Endothelial cell (in vitro differentiated cells): ENCODE data around the gene ADAT1. TPM values are rescaled to one million over a fixed set of nuclear protein-coding genes. Genes with fewer than 3 reads are reported as not detected.
"Not testable (repeated sequence)": the region's sequence is repeated elsewhere in the genome, so short reads cannot be mapped to it uniquely, and the experiment has no call there.

ENCODE experiments used
- DNase-seq: peaks from one replicate; pipeline ENCODE4 v3.0.0; 2021; ENCODE audit warnings: low spot score
- H3K27ac Mint-ChIP-seq: one replicate; pipeline ENCODE4 v1.8.0; 2021; ENCODE audit warnings: mixed read lengths, inconsistent platforms; ENCODE audit not compliant: unreplicated experiment
- H3K27me3 Mint-ChIP-seq: one replicate; pipeline ENCODE4 v1.8.0; 2021; ENCODE audit warnings: mild to moderate bottlenecking, moderate library complexity, mixed read lengths, inconsistent platforms; ENCODE audit not compliant: unreplicated experiment
- H3K36me3 Mint-ChIP-seq: one replicate; pipeline ENCODE4 v1.8.0; 2021; ENCODE audit warnings: mild to moderate bottlenecking, low read depth, mixed read lengths, inconsistent platforms; ENCODE audit not compliant: unreplicated experiment
- H3K4me1 Mint-ChIP-seq: one replicate; pipeline ENCODE4 v1.8.0; 2021; ENCODE audit warnings: mild to moderate bottlenecking, mixed read lengths, inconsistent platforms; ENCODE audit not compliant: unreplicated experiment
- H3K4me3 Mint-ChIP-seq: one replicate; pipeline ENCODE4 v1.8.0; 2021; ENCODE audit warnings: mild to moderate bottlenecking, mixed read lengths, inconsistent platforms; ENCODE audit not compliant: unreplicated experiment
- H3K9me3 Mint-ChIP-seq: one replicate; pipeline ENCODE4 v1.8.0; 2021; ENCODE audit warnings: mixed read lengths, inconsistent platforms; ENCODE audit not compliant: unreplicated experiment
- total RNA-seq: library from RNA; stranded (reverse); fragmentation: NEBNext Ultra II Directional; extraction: Animal tissue kit (Norgen Biotek cat#: 25700); gene quantifications from one replicate; pipeline ENCODE4 v1.2.1, GENCODE V29; 2021; ENCODE audit not compliant: unreplicated experiment
- TF ChIP-seq, protein P1 (sequence below): fragments of 200-600 bp; sonication (generic); IDR thresholded peaks from one replicate; pipeline ENCODE4 v1.5.0; 2021; ENCODE audit warnings: antibody characterized with exemption; ENCODE audit not compliant: unreplicated experiment

The ADAT1 gene
- total RNA-seq, 1 donor from 2014 or later = 137 TPM

DNA sequence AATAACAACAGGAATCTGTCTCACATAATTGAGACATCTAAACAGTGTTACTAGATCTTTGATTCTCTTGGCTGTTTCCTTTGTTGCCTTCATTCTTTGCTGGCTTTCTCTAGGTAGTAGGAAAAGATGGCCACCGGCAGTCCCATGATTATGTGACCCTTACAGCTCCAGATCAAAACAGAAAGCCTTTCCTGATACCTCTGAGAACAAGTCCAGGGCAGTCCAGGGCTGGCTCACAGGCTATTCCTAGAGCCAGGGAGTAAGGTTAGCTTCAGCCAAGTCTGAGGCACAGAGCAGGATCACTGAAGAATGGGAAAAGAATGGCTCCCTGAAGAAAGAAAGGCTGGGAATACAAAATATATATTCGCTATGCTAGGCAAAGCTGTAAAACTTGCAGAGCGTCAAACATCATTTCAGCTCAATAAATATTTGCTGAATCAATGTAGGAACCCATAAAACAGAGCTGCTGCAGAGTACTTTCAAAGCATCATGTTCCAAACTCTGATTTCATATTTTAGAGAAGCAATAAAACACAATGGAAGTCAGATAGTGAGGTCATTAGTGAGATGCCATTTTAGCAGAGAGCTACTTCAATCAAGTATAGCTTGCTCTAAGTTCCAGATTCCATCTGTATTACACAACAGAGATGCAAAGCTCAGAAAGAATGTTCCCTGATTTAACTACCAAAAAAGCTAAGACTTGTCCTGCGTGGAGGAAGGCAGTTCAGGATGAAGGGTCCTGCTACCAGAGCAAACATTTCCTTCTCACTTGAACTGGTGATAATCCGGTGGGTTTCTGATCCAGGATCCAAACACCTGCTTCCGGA lies 23.4 kb downstream of the ADAT1 start:
- no peak for DNase-seq
- H3K4me1 Mint-ChIP-seq = peaks cover 7% of the 10 kb centered on the region
- H3K9me3 Mint-ChIP-seq = no peaks in the 10 kb centered on the region
- H3K27ac Mint-ChIP-seq = peak overlapping the region; percentile 1
- no peaks in the 10 kb centered on the region for H3K27me3 Mint-ChIP-seq
- TF ChIP-seq, protein P1, sequence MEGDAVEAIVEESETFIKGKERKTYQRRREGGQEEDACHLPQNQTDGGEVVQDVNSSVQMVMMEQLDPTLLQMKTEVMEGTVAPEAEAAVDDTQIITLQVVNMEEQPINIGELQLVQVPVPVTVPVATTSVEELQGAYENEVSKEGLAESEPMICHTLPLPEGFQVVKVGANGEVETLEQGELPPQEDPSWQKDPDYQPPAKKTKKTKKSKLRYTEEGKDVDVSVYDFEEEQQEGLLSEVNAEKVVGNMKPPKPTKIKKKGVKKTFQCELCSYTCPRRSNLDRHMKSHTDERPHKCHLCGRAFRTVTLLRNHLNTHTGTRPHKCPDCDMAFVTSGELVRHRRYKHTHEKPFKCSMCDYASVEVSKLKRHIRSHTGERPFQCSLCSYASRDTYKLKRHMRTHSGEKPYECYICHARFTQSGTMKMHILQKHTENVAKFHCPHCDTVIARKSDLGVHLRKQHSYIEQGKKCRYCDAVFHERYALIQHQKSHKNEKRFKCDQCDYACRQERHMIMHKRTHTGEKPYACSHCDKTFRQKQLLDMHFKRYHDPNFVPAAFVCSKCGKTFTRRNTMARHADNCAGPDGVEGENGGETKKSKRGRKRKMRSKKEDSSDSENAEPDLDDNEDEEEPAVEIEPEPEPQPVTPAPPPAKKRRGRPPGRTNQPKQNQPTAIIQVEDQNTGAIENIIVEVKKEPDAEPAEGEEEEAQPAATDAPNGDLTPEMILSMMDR = no peak
- H3K4me3 Mint-ChIP-seq = no peak overlapping the region
- H3K36me3 Mint-ChIP-seq = peaks cover 55% of the 10 kb centered on the region

DNA sequence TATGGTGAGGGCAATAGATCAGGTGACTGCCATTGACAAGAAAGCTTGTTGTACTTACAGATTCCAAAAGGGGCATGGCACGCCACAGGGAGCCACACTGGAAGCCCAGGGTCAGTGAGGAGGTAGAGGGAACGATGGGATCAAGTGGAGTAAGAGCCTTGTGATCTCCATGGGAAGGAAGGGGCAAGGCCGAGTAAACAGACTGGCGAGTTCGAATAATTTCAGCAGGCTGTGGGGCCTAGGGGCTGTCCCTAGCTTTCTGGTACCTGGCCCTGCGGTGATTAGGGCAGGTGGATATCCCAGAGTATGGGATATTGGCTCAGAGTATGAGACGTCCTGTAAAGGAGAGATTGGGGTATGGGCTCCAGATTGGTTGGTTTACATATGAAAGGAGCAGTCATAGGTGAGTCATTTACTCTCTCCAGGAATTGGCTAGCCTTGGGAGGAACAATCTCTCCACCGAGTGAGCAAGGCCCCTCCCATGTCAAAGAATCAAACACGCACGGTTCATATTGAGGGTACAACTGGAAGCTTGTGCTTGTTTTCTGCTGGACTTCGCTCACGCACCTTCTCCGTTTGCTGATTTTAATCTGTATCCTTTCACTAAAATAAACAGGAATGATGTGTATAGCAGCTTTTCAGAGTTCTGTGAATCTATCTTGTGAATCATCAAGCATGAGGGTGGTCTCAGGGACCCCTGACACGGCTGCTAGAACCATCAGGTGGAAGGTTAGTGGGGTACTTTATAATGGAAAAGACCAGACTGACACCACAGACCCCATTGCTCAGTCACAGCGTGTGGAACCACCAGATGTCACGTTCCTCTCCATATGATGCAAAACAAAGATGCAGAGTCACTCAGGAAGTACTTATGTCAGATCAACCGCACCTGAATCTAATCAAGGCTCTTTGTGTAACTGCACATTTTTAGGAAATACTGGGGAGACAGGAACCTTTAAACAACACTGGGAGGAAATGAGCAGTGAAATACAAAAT lies 29.0 kb downstream of the ADAT1 start:
- TF ChIP-seq, protein P1 = no peak
- Mint-ChIP-seq H3K4me1 (peaks cover 39% of the 10 kb centered on the region), H3K4me3 (peak overlapping the region; percentile 14), H3K27ac (peak overlapping the region; percentile 97), H3K36me3 (peaks cover 27% of the 10 kb centered on the region), H3K9me3 (no peaks in the 10 kb centered on the region), H3K27me3 (peaks cover 4% of the 10 kb centered on the region)
- DNase-seq = peak; percentile 6

DNA sequence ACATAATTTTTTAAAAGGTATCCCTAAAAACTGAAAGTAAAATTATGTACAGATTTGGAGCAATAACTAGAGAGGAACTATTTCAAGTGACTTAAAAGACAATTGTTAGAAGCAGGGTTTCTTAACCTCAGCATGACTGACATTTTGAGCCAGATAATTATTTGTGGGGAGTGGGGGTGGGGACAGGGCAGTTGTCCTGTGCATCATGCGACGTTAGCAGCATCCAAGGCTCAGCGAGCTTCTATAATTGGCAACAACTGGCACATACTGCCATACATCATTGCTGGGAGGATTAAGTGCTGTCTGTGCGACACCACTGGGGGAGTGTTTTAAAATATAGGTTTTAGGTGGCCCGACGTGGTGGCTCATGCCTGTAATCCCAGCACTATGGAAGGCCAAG lies 29.8 kb downstream of the ADAT1 start:
- Mint-ChIP-seq H3K27me3 (peaks cover 4% of the 10 kb centered on the region), H3K36me3 (peaks cover 33% of the 10 kb centered on the region), H3K4me1 (peaks cover 39% of the 10 kb centered on the region), H3K9me3 (no peaks in the 10 kb centered on the region), H3K27ac (peak overlapping the region; percentile 88), H3K4me3 (peak overlapping the region; percentile 65)
- TF ChIP-seq, protein P1 = no peak
- DNase-seq = no peak

DNA sequence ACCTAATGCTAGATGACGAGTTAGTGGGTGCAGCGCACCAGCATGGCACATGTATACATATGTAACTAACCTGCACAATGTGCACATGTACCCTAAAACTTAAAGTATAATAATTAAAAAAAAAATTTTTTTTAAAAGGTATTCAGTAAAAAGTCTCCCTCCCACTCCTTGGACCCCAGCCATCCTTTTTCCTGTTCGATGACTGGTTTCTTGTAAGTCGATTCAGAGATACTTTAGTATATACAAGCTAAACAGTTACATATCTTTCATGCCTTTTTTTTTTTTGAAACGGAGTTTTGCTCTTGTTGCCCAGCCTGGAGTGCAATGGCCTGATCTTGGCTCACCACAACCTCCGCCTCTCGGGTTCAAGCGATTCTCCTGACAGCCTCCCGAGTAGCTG lies 31.2 kb downstream of the ADAT1 start:
- H3K36me3 Mint-ChIP-seq = peaks cover 24% of the 10 kb centered on the region
- H3K27me3 Mint-ChIP-seq = not testable (repeated sequence)
- H3K4me1 Mint-ChIP-seq = peaks cover 39% of the 10 kb centered on the region

GRCh38 chr16:75590920-75591843 lies 31.9 kb downstream of the ADAT1 start:
- Mint-ChIP-seq H3K4me1 (peaks cover 39% of the 10 kb centered on the region), H3K36me3 (peaks cover 21% of the 10 kb centered on the region), H3K9me3 (no peaks in the 10 kb centered on the region), H3K27me3 (peaks cover 4% of the 10 kb centered on the region), H3K4me3 (no peak overlapping the region), H3K27ac (peak overlapping the region; percentile 90)
- TF ChIP-seq, protein P1 = no peak
- DNase-seq = no peak

More for the DNA sequence above, 31.2 kb downstream of the ADAT1 start:
- H3K4me3 Mint-ChIP-seq, H3K9me3 Mint-ChIP-seq, H3K27ac Mint-ChIP-seq, DNase-seq: not testable (repeated sequence)
